Measurements from ENCODE around the gene PCDHA8.
"Not testable (repeated sequence)": the region's sequence is repeated elsewhere in the genome, so short reads cannot be mapped to it uniquely, and the experiment has no call there.

PCDHA8 gene

GRCh38 chr5:140875085-140876065 lies 34.4 kb downstream of the PCDHA8 start, which contains the start of gene PCDHA12:
PCDHA12 (plus strand) TSS chr5:140875308; CDS start chr5:140875473, 165 bp downstream.
- DNase-seq, result no peak

DNA sequence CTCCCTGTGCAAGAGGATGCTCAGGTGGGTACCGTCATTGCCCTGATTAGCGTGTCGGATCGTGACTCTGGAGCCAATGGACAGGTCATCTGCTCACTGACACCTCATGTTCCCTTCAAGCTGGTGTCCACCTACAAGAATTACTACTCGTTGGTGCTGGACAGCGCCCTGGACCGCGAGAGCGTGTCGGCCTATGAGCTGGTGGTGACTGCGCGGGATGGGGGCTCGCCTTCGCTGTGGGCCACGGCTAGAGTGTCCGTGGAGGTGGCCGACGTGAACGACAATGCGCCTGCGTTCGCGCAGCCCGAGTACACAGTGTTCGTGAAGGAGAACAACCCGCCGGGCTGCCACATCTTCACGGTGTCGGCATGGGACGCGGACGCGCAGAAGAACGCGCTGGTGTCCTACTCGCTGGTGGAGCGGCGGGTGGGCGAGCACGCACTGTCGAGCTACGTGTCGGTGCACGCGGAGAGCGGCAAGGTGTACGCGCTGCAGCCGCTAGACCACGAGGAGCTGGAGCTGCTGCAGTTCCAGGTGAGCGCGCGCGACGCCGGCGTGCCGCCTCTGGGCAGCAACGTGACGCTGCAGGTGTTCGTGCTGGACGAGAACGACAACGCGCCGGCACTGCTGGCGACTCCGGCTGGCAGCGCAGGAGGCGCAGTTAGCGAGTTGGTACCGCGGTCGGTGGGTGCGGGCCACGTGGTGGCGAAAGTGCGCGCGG lies 35.7 kb downstream of the PCDHA8 start:
- DNase-seq, result not testable (repeated sequence)

- no peak for DNase-seq
These were observed 36.2 kb downstream of the PCDHA8 start for GRCh38 chr5:140877262-140877581.

- no peak for DNase-seq
These were observed 41.1 kb downstream of the PCDHA8 start, which contains the start of gene PCDHA13 for GRCh38 chr5:140881889-140882590. PCDHA13 (plus strand) TSS chr5:140882124; CDS start chr5:140882269, 145 bp downstream.

GRCh38 chr5:140882591-140882899 lies 41.6 kb downstream of the PCDHA8 start:
- DNase-seq, result no peak

GRCh38 chr5:140883373-140883772 lies 42.4 kb downstream of the PCDHA8 start:
- DNase-seq, result no peak

- DNase-seq, result no peak
These were observed 43.1 kb downstream of the PCDHA8 start for GRCh38 chr5:140883927-140884697.
